HuH-7 (cell line): ENCODE measurements around the gene TESK2.
"Not testable (repeated sequence)": the region's sequence is repeated elsewhere in the genome, so short reads cannot be mapped to it uniquely, and the experiment has no call there.

ENCODE experiments used
- DNase-seq: peaks from one replicate; pipeline ENCODE4 v3.0.0; 2011; ENCODE audit warnings: low spot score

TESK2 gene

GRCh38 chr1:45411510-45411899, 79.5 kb downstream of the TESK2 start:
- DNase-seq, result no peak

GRCh38 chr1:45410850-45411509, 80.0 kb downstream of the TESK2 start:
- DNase-seq, result no peak

GRCh38 chr1:45409276-45409675, 81.7 kb downstream of the TESK2 start:
- no peak for DNase-seq

GRCh38 chr1:45407629-45408287, 83.2 kb downstream of the TESK2 start:
- no peak for DNase-seq

- DNase-seq, result no peak
Measured at GRCh38 chr1:45405636-45406035, 85.3 kb downstream of the TESK2 start.

- no peak for DNase-seq
Measured at GRCh38 chr1:45403718-45404117, 87.2 kb downstream of the TESK2 start.

GRCh38 chr1:45403298-45403697, 87.7 kb downstream of the TESK2 start:
- no peak for DNase-seq

- no peak for DNase-seq
Measured at GRCh38 chr1:45401524-45401923, 89.4 kb downstream of the TESK2 start.

- DNase-seq, result no peak
Measured at GRCh38 chr1:45400049-45400448, 90.9 kb downstream of the TESK2 start.

GRCh38 chr1:45397285-45397684, 93.7 kb downstream of the TESK2 start:
- no peak for DNase-seq

- DNase-seq, result no peak
Measured at GRCh38 chr1:45395582-45395981, 95.4 kb downstream of the TESK2 start.

GRCh38 chr1:45395051-45395450, 95.9 kb downstream of the TESK2 start:
- DNase-seq, result no peak

GRCh38 chr1:45394342-45394741, 96.6 kb downstream of the TESK2 start:
- DNase-seq, result no peak

GRCh38 chr1:45393718-45394302, 97.2 kb downstream of the TESK2 start:
- DNase-seq, result no peak

GRCh38 chr1:45386219-45386618, 104.7 kb downstream of the TESK2 start:
- DNase-seq, result no peak

- no peak for DNase-seq
Measured at GRCh38 chr1:45385302-45385701, 105.7 kb downstream of the TESK2 start.

GRCh38 chr1:45384213-45384612, 106.8 kb downstream of the TESK2 start:
- DNase-seq, result not testable (repeated sequence)

GRCh38 chr1:45383191-45383590, 107.8 kb downstream of the TESK2 start:
- DNase-seq, result no peak

- no peak for DNase-seq
Measured at GRCh38 chr1:45381243-45381642, 109.7 kb downstream of the TESK2 start.

- DNase-seq, result no peak
Measured at GRCh38 chr1:45380730-45381129, 110.2 kb downstream of the TESK2 start.

- DNase-seq, result no peak
Measured at GRCh38 chr1:45380125-45380524, 110.8 kb downstream of the TESK2 start.

- DNase-seq, result no peak
Measured at GRCh38 chr1:45379524-45379923, 111.4 kb downstream of the TESK2 start.

GRCh38 chr1:45378184-45378583, 112.8 kb downstream of the TESK2 start:
- DNase-seq, result no peak
